Osteoblast (primary cell): ENCODE measurements around the gene IGSF9B. TPM values are rescaled to one million over a fixed set of nuclear protein-coding genes. Genes with fewer than 3 reads are reported as not detected.

Source experiments
- DNase-seq: peaks from one replicate; pipeline ENCODE4 v3.0.0; 2011; ENCODE audit warnings: low spot score, mixed read lengths; ENCODE audit not compliant: insufficient read length; ENCODE audit errors: missing footprints
- H2AFZ ChIP-seq: 2 replicates; pipeline ENCODE4 v1.6.0; 2011; ENCODE audit warnings: mild to moderate bottlenecking, low read length
- H3K27ac ChIP-seq: 2 replicates; pipeline ENCODE4 v1.5.1; 2011; ENCODE audit warnings: mild to moderate bottlenecking, low read depth, low read length, moderate library complexity
- H3K27me3 ChIP-seq: 2 replicates; pipeline ENCODE4 v1.6.0; 2012; ENCODE audit warnings: mild to moderate bottlenecking, control low read depth, inconsistent platforms, low read length, moderate library complexity; ENCODE audit not compliant: insufficient read depth
- H3K36me3 ChIP-seq: 2 replicates; pipeline ENCODE4 v1.5.1; 2011; ENCODE audit warnings: mild to moderate bottlenecking, low read length, control low read depth, moderate library complexity; ENCODE audit not compliant: insufficient read depth
- H3K4me1 ChIP-seq: 2 replicates; pipeline ENCODE4 v1.5.1; 2011; ENCODE audit warnings: mild to moderate bottlenecking, low read length, control low read depth, moderate library complexity; ENCODE audit not compliant: insufficient read depth
- H3K4me2 ChIP-seq: 2 replicates; pipeline ENCODE4 v1.6.0; 2011; ENCODE audit warnings: mild to moderate bottlenecking, low read length; ENCODE audit not compliant: insufficient read depth
- H3K4me3 ChIP-seq: fragments of 200-600 bp; sonication (generic); 3 replicates; pipeline ENCODE4 v1.5.1; 2012; ENCODE audit warnings: mild to moderate bottlenecking, low read length, inconsistent platforms; ENCODE audit not compliant: insufficient read depth
- H3K79me2 ChIP-seq: 2 replicates; pipeline ENCODE4 v1.6.0; 2012; ENCODE audit warnings: mild to moderate bottlenecking, low read length, control low read depth, inconsistent platforms; ENCODE audit not compliant: insufficient read depth
- H3K9me3 ChIP-seq: 2 replicates; pipeline ENCODE4 v1.5.1; 2011; ENCODE audit warnings: low read depth, low read length, control low read depth
- H4K20me1 ChIP-seq: 2 replicates; pipeline ENCODE4 v1.6.0; 2012; ENCODE audit warnings: mild to moderate bottlenecking, low read length, control low read depth; ENCODE audit not compliant: insufficient read depth
- total RNA-seq: library from RNA; depleted of rRNA; stranded (reverse); fragments of >200 nt; gene quantifications from 2 replicates; pipeline ENCODE4 v1.2.3, GENCODE V29; 2012
- TF ChIP-seq, protein P1 (sequence below): IDR thresholded peaks from 2 replicates; pipeline ENCODE4 v1.5.1; 2011; ENCODE audit warnings: mild to moderate bottlenecking, low read depth, low read length, moderate library complexity; ENCODE audit errors: extremely low read depth

The IGSF9B gene
- total RNA-seq, 1 donor = 0.36 TPM

GRCh38 chr11:133921513-133921912 lies 35.3 kb downstream of the IGSF9B start:
- H3K4me1 ChIP-seq = no peaks in the 10 kb centered on the region
- TF ChIP-seq, protein P1, sequence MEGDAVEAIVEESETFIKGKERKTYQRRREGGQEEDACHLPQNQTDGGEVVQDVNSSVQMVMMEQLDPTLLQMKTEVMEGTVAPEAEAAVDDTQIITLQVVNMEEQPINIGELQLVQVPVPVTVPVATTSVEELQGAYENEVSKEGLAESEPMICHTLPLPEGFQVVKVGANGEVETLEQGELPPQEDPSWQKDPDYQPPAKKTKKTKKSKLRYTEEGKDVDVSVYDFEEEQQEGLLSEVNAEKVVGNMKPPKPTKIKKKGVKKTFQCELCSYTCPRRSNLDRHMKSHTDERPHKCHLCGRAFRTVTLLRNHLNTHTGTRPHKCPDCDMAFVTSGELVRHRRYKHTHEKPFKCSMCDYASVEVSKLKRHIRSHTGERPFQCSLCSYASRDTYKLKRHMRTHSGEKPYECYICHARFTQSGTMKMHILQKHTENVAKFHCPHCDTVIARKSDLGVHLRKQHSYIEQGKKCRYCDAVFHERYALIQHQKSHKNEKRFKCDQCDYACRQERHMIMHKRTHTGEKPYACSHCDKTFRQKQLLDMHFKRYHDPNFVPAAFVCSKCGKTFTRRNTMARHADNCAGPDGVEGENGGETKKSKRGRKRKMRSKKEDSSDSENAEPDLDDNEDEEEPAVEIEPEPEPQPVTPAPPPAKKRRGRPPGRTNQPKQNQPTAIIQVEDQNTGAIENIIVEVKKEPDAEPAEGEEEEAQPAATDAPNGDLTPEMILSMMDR = no peak
- H3K27ac ChIP-seq = no peak overlapping the region
- no peak for DNase-seq
- H3K9me3 ChIP-seq = no peaks in the 10 kb centered on the region
- H3K79me2 ChIP-seq = no peaks in the 10 kb centered on the region
- H2AFZ ChIP-seq = no peak overlapping the region
- no peak overlapping the region for H3K4me2 ChIP-seq
- no peaks in the 10 kb centered on the region for H3K27me3 ChIP-seq
- H3K4me3 ChIP-seq = no peak overlapping the region
- H4K20me1 ChIP-seq = no peaks in the 10 kb centered on the region
- H3K36me3 ChIP-seq = no peaks in the 10 kb centered on the region

DNA sequence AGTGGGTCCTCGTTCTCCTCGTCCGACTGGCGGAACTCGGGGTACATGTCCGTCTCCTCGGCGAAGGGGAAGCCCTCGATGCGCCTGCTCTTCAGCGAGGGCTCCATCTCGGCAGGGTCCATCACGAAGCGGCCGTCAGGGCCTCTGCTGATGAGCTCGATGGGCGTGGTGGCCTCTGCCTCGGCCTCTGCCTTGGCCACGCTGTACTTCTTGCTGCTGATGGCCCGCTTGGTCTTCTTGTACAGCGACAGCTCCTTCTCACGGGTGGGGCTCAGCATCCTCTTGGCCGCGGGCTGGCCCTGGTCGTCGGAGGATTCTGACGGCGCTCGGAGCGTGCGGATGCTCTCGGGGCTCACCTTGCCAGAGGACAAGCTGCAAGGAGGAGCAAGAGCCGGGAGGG lies 35.7 kb downstream of the IGSF9B start:
- Histone ChIP-seq H3K79me2 (no peaks in the 10 kb centered on the region), H3K9me3 (no peaks in the 10 kb centered on the region), H3K4me1 (no peaks in the 10 kb centered on the region), H3K4me3 (no peak overlapping the region), H3K36me3 (no peaks in the 10 kb centered on the region), H2AFZ (no peak overlapping the region), H3K27ac (no peak overlapping the region), H3K4me2 (no peak overlapping the region), H4K20me1 (no peaks in the 10 kb centered on the region), H3K27me3 (no peaks in the 10 kb centered on the region)
- TF ChIP-seq, protein P1 = no peak
- DNase-seq = peak; percentile 66

GRCh38 chr11:133920109-133920990 lies 36.4 kb downstream of the IGSF9B start:
- TF ChIP-seq, protein P1 = no peak
- no peak overlapping the region for H3K4me3 ChIP-seq
- DNase-seq = peak; percentile 75

GRCh38 chr11:133919330-133920108 lies 37.2 kb downstream of the IGSF9B start:
- no peak overlapping the region for H3K4me2 ChIP-seq
- peak; percentile 72 for DNase-seq
- H3K36me3 ChIP-seq = no peaks in the 10 kb centered on the region
- no peaks in the 10 kb centered on the region for H3K27me3 ChIP-seq
- no peak overlapping the region for H3K27ac ChIP-seq
- no peaks in the 10 kb centered on the region for H3K9me3 ChIP-seq
- H3K4me1 ChIP-seq = no peaks in the 10 kb centered on the region
- H3K4me3 ChIP-seq = no peak overlapping the region
- TF ChIP-seq, protein P1 = no peak
- no peaks in the 10 kb centered on the region for H4K20me1 ChIP-seq
- H3K79me2 ChIP-seq = no peaks in the 10 kb centered on the region
- H2AFZ ChIP-seq = no peak overlapping the region

More at GRCh38 chr11:133920109-133920990, 36.4 kb downstream of the IGSF9B start:
- Histone ChIP-seq H2AFZ (no peak overlapping the region), H3K4me1 (no peaks in the 10 kb centered on the region), H3K79me2 (no peaks in the 10 kb centered on the region), H3K9me3 (no peaks in the 10 kb centered on the region), H3K36me3 (no peaks in the 10 kb centered on the region), H4K20me1 (no peaks in the 10 kb centered on the region), H3K27ac (no peak overlapping the region), H3K4me2 (no peak overlapping the region), H3K27me3 (no peaks in the 10 kb centered on the region)
